ENCODE results near the gene CHRD. TPM values are rescaled to one million over a fixed set of nuclear protein-coding genes. Genes with fewer than 3 reads are reported as not detected.
A peak's percentile ranks its signal among the peaks of the same experiment; 100 is the strongest.

Gene CHRD
- total and polyA plus RNA-seq, 9 of the 15 experiments (the other 6 are each of a cell fraction or from before 2014, with no cell fraction given), result 0.11 to 1.3 (median 0.59) TPM; not detected in 3

DNA sequence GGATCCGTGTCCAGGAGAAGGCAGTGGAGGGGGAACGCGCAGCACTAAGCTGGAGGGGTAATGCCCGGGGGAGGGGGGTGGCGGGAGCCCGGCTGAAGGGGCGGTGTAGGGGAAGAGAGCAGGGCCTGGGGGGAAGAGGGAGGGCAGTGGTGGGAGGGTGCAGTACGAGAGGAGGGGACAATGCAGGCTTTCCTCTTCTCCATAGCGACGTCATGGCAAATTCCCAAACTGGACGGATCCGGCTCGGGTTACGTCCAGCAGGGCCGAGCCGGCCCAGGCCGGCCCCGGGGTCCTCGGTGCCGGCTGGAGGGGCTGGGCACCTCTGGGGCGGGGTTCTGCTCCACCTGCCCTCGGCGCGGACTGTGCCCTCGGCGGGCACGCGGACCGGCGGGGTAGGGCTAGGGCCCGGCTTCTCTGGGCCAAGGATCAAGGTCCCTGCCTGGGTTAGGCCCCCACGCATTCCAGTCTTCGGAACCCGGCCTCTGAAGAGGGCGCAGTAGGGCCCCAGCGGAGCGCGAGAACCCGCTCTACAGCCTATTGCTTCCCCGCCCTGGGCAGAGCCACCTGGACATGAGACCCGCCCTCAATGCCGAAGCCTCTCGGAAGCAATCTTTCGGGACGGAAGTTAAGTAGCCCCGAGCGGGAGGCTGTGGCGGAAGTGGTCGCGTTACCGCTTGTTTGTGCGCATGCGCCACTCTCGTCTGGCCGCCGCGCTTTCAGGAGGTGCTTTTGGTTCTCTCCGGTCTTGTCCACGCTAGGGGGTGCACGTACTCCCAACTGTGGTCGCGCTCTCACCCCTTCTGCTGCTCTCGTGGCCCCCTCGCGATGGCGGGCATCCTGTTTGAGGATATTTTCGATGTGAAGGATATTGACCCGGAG, 16.9 kb upstream of the CHRD start (continued):
- TF ChIP-seq ETS2 (tag; IDR thresholded peaks at IDR 0.05; ENCODE audit: borderline replicate concordance, poor library complexity, severe bottlenecking) (no peak), KAT2B (IDR thresholded peaks at IDR 0.05; ENCODE audit: low read depth, low read length) (peak; percentile 24), KLF1 (tag; IDR thresholded peaks at IDR 0.05) (0 out of 2 replicates have a peak, but pooled peaks have one; percentile 5), ZBTB8A (IDR thresholded peaks at IDR 0.05; ENCODE audit: partially characterized antibody) (no peak), ZNF24 (IDR thresholded peaks at IDR 0.05) (no peak), POLR2G (IDR thresholded peaks at IDR 0.05; ENCODE audit: low read depth, low read length) (peak; percentile 92), CBX1 (IDR thresholded peaks at IDR 0.05; ENCODE audit: low read depth) (peak; percentile 10; the same call in 1 of the 2 replicates), CAMTA2 (CRISPR knock-in tag; conservative IDR thresholded peaks at IDR 0.05) (no peak; the same call in 1 of the 2 replicates), MBD2 (IDR thresholded peaks at IDR 0.05; ENCODE audit: borderline replicate concordance, low read depth) (peak; percentile 33; the same call in 1 of the 2 replicates), MCM3 (IDR thresholded peaks at IDR 0.05) (no peak), XRCC4 (IDR thresholded peaks at IDR 0.05; ENCODE audit: extremely low read depth, insufficient read depth, insufficient read length) (no peak), SMARCC2 (IDR thresholded peaks at IDR 0.05; ENCODE audit: low read depth) (no peak)
- TF ChIP-seq, protein P1, sequence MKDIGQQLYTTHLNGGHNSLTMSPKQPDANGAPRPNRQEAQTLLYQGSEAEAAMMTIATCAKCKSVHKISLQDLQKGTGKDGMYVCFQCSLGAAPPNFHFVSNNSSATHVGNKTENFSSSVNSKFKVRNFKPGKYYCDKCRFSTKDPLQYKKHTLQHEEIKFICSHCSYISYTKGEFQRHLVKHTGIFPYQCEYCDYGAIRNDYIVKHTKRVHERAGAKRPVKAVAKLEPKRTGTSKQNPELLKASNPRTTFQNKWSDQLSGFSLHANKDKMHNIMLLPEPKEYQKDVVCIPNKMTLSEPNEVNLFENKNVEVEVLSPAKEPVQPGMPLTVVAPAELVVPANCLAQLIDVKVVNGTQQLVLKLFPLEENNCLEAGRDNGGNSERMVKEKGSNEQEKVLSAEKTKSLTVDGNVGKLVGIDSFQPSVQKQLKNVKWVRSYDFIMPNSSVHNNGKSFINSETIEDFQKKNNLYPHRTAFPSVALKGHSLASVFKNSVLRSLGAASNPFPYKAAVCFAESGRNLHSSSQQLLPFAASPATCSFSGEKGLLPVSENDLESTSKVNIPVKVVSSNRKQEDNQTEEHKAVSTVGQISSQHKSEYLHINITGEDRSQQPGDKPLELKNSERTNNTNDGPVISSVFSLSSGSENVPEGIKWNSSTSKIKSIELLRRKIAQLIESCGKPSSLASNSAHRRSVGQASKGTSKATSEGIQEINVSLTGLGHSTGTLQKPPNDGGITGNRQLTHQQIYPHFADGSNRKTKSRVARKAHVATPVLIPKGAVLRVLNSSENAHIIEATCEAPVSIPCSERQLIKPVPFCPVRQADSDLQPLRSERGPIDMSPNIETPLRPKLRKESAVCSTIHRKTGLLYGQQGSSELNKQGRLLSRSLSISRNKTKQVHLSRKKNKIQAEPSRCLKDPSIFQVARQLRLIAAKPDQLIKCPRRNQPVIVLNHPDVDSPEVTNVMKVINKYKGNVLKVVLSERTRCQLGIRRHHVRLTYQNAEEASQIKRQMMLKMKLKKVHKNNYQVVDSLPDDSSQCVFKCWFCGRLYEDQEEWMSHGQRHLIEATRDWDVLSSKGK (CRISPR knock-in tag; IDR thresholded peaks at IDR 0.05), result no peak
- TF ChIP-seq, protein P2, sequence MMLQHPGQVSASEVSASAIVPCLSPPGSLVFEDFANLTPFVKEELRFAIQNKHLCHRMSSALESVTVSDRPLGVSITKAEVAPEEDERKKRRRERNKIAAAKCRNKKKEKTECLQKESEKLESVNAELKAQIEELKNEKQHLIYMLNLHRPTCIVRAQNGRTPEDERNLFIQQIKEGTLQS (IDR thresholded peaks at IDR 0.05), result no peak
- TF ChIP-seq, protein P2 (CRISPR knock-in tag; conservative IDR thresholded peaks at IDR 0.05), result no peak
- TF ChIP-seq, protein P3, sequence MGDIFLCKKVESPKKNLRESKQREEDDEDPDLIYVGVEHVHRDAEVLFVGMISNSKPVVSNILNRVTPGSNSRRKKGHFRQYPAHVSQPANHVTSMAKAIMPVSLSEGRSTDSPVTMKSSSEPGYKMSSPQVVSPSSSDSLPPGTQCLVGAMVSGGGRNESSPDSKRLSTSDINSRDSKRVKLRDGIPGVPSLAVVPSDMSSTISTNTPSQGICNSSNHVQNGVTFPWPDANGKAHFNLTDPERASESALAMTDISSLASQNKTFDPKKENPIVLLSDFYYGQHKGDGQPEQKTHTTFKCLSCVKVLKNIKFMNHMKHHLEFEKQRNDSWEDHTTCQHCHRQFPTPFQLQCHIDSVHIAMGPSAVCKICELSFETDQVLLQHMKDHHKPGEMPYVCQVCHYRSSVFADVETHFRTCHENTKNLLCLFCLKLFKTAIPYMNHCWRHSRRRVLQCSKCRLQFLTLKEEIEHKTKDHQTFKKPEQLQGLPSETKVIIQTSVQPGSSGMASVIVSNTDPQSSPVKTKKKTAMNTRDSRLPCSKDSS (IDR thresholded peaks at IDR 0.05; ENCODE audit: low read depth, partially characterized antibody), result no peak
- TF ChIP-seq, protein P4, sequence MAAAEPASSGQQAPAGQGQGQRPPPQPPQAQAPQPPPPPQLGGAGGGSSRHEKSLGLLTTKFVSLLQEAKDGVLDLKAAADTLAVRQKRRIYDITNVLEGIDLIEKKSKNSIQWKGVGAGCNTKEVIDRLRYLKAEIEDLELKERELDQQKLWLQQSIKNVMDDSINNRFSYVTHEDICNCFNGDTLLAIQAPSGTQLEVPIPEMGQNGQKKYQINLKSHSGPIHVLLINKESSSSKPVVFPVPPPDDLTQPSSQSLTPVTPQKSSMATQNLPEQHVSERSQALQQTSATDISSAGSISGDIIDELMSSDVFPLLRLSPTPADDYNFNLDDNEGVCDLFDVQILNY (CRISPR knock-in tag; IDR thresholded peaks at IDR 0.05), result no peak
- TF ChIP-seq, protein P5, sequence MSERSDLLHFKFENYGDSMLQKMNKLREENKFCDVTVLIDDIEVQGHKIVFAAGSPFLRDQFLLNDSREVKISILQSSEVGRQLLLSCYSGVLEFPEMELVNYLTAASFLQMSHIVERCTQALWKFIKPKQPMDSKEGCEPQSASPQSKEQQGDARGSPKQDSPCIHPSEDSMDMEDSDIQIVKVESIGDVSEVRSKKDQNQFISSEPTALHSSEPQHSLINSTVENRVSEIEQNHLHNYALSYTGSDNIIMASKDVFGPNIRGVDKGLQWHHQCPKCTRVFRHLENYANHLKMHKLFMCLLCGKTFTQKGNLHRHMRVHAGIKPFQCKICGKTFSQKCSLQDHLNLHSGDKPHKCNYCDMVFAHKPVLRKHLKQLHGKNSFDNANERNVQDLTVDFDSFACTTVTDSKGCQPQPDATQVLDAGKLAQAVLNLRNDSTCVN (CRISPR knock-in tag; IDR thresholded peaks at IDR 0.05), result no peak

Data from K562 (cell line).